ENCODE data around the gene MAP3K19.
A peak's percentile ranks its signal among the peaks of the same experiment; 100 is the strongest.

The MAP3K19 gene

DNA sequence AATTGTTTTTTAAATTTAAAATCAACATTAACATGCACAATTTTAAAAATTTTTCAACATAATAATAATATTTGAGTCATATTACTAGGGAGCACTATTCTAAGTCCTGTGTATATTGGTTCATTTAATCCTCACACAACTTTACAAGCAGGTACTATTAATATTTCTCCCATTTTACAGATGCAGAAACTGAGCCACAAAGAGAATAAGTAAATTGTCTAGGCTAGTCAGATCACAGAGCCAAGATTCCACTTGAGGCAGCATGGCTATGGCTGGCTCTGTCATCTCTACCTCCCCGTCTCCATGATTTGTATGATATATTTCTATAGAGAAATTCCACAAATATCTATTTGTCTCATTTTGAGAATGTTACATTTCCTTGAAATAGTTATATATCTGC lies 113.5 kb downstream of the MAP3K19 start:
- Histone ChIP-seq H3K23ac (ENCODE audit: low read length) (no peak overlapping the region), H2BK5ac (ENCODE audit: low read length) (no peak overlapping the region), H3K18ac (ENCODE audit: low read length) (no peak overlapping the region), H3K27me3 (ENCODE audit: insufficient read depth, low read length, poor library complexity) (no peaks in the 10 kb centered on the region), H3K4me1 (ENCODE audit: control insufficient read depth, low read depth, low read length) (no peaks in the 10 kb centered on the region), H3K79me1 (ENCODE audit: low read length) (peaks cover 4% of the 10 kb centered on the region), H3K56ac (ENCODE audit: low read length) (no peak overlapping the region), H3K79me2 (ENCODE audit: control insufficient read depth, insufficient read depth, low read length) (peaks cover 53% of the 10 kb centered on the region), H2AK5ac (ENCODE audit: low read length) (no peak overlapping the region), H2BK15ac (replicated peaks; ENCODE audit: low read depth) (no peak overlapping the region), H3K9ac (ENCODE audit: low read length) (no peak overlapping the region), H4K8ac (ENCODE audit: low read depth, low read length) (no peak overlapping the region), H2BK120ac (ENCODE audit: low read depth, low read length) (no peak overlapping the region), H3K36me3 (ENCODE audit: control insufficient read depth, insufficient read depth, low read length) (no peaks in the 10 kb centered on the region), H3K27ac (ENCODE audit: low read depth, low read length) (no peak overlapping the region), H4K5ac (ENCODE audit: low read length) (no peak overlapping the region), H3K4me3 (ENCODE audit: low read length) (no peak overlapping the region), H3K4ac (ENCODE audit: low read depth, low read length) (no peak overlapping the region), H3K4me2 (ENCODE audit: low read length) (no peak overlapping the region)
- whole genome bisulfite sequencing (ENCODE audit: extremely low coverage, insufficient coverage, low lambda C conversion rate), result no CpG with 5 or more reads among the region's 1 CpG
- DNase-seq, result no peak

DNA sequence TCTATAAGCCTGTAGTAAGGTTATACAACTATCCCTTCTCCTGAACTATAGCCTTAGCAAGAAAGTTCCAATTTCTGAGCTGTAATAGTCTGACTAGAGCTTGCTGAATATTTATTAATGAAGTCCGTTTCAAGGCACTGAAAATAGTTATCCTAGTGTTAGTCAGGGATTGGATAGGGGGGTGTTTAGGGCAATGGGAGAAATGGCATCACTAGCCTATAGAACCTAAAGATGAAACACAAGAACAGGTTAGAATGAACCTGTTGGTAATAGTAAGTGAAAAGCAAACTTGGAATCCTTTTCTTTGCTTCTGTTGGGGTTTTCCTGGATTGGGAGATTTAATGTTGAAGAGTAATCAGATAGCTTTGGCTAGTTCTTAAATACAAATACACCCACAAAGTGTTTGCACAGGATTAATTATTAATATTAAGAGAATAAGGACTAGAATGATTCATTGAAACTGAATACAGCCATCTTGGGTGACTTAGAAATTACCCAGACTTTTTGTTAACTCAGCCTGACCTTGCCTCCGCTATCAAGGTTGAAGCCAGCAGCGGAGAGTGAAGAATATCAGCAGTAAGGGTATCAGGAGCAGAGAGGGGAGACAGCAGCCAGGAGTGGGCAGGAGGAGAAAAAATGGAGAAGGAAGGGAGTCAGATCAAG lies 114.3 kb downstream of the MAP3K19 start:
- WGBS (ENCODE audit: extremely low coverage, insufficient coverage, low lambda C conversion rate), result no CpG with 5 or more reads among the region's 3 CpGs
- no peaks in the 10 kb centered on the region for H3K36me3 ChIP-seq (ENCODE audit: control insufficient read depth, insufficient read depth, low read length)
- peaks cover 2% of the 10 kb centered on the region for H3K79me1 ChIP-seq (ENCODE audit: low read length)

DNA sequence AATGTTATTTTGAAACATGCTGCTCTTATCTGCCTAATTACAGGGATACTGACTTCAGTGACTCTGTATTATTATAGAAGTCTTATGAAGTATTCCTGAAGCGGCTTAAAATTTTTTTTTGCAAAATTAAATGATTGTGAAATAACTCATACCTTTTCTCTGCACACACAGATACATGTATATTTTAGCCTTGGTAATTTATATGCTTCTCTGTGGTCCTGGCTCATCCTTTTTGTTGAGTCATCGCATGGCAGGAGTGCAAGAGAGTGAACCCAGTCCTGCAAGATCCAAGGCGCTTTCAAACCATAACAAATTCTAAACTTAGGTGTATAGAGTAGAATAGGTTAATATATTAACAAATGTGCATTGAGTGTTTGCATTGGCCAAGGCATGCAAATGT lies 120.1 kb downstream of the MAP3K19 start:
- DNase-seq, result no peak
- no peak overlapping the region for H4K5ac ChIP-seq (ENCODE audit: low read length)
- no peak overlapping the region for H3K27ac ChIP-seq (ENCODE audit: low read depth, low read length)
- H3K36me3 ChIP-seq (ENCODE audit: control insufficient read depth, insufficient read depth, low read length), result no peaks in the 10 kb centered on the region
- H3K4me1 ChIP-seq (ENCODE audit: control insufficient read depth, low read depth, low read length), result no peaks in the 10 kb centered on the region
- no peak overlapping the region for H3K4ac ChIP-seq (ENCODE audit: low read depth, low read length)
- H3K4me3 ChIP-seq (ENCODE audit: low read length), result no peak overlapping the region
- no peak overlapping the region for H3K23ac ChIP-seq (ENCODE audit: low read length)
- H3K27me3 ChIP-seq (ENCODE audit: insufficient read depth, low read length, poor library complexity), result no peaks in the 10 kb centered on the region
- no peak overlapping the region for H3K9ac ChIP-seq (ENCODE audit: low read length)
- H3K79me2 ChIP-seq (ENCODE audit: control insufficient read depth, insufficient read depth, low read length), result peaks cover 82% of the 10 kb centered on the region
- no peak overlapping the region for H3K56ac ChIP-seq (ENCODE audit: low read length)
- H2BK5ac ChIP-seq (ENCODE audit: low read length), result no peak overlapping the region
- WGBS (ENCODE audit: extremely low coverage, insufficient coverage, low lambda C conversion rate), result no CpG with 5 or more reads among the region's 3 CpGs
- H2BK15ac ChIP-seq (replicated peaks; ENCODE audit: low read depth), result no peak overlapping the region
- H3K79me1 ChIP-seq (ENCODE audit: low read length), result no peaks in the 10 kb centered on the region
- H4K8ac ChIP-seq (ENCODE audit: low read depth, low read length), result no peak overlapping the region
- no peak overlapping the region for H2BK120ac ChIP-seq (ENCODE audit: low read depth, low read length)
- no peak overlapping the region for H2AK5ac ChIP-seq (ENCODE audit: low read length)
- H3K4me2 ChIP-seq (ENCODE audit: low read length), result no peak overlapping the region
- H3K18ac ChIP-seq (ENCODE audit: low read length), result no peak overlapping the region

More for the DNA sequence above, 114.3 kb downstream of the MAP3K19 start:
- Histone ChIP-seq H3K4me1 (ENCODE audit: control insufficient read depth, low read depth, low read length) (no peaks in the 10 kb centered on the region), H3K27me3 (ENCODE audit: insufficient read depth, low read length, poor library complexity) (no peaks in the 10 kb centered on the region), H3K56ac (ENCODE audit: low read length) (no peak overlapping the region), H4K8ac (ENCODE audit: low read depth, low read length) (no peak overlapping the region), H3K4ac (ENCODE audit: low read depth, low read length) (no peak overlapping the region), H3K23ac (ENCODE audit: low read length) (no peak overlapping the region), H2BK5ac (ENCODE audit: low read length) (no peak overlapping the region), H3K4me3 (ENCODE audit: low read length) (no peak overlapping the region), H3K4me2 (ENCODE audit: low read length) (no peak overlapping the region), H3K27ac (ENCODE audit: low read depth, low read length) (no peak overlapping the region), H3K9ac (ENCODE audit: low read length) (no peak overlapping the region), H3K18ac (ENCODE audit: low read length) (no peak overlapping the region), H3K79me2 (ENCODE audit: control insufficient read depth, insufficient read depth, low read length) (peaks cover 59% of the 10 kb centered on the region), H2BK15ac (replicated peaks; ENCODE audit: low read depth) (no peak overlapping the region), H4K5ac (ENCODE audit: low read length) (no peak overlapping the region), H2BK120ac (ENCODE audit: low read depth, low read length) (no peak overlapping the region), H2AK5ac (ENCODE audit: low read length) (no peak overlapping the region)
- no peak for DNase-seq

DNA sequence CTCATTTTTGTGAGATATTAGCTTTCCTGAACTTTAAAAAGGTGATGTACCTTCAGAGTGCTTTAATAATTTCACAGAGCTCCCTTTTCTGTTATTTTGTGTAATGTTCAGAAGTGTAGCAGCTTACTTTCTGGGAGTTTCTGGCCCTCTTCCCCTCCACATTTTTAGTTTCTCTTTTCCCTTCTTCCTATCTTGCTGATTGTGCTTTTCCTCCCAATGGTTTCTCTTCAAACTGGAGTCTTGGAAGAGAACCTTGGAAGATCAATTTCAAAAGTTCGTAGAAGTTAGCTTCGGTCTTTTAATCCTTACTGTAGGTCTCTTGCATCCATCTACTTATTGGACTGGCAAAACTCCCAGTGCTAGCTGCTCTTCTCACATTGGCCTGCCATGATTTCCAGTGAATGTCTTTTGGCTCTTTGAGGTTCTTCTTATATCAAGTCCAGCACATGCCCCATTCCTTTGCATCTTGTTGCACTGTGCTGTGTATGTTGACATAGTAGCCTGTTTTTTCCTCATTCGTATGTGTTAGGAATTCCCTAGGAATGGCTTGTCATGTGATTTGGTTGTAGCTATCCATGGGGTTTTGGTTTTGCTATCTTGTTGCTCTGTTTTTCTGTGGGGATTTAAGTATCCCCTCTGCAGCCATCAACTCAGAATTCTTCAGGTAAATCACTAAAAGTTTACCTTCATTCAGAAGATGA lies 120.9 kb downstream of the MAP3K19 start:
- Histone ChIP-seq H4K5ac (ENCODE audit: low read length) (no peak overlapping the region), H3K27me3 (ENCODE audit: insufficient read depth, low read length, poor library complexity) (no peaks in the 10 kb centered on the region), H2BK15ac (replicated peaks; ENCODE audit: low read depth) (no peak overlapping the region), H4K8ac (ENCODE audit: low read depth, low read length) (no peak overlapping the region), H3K36me3 (ENCODE audit: control insufficient read depth, insufficient read depth, low read length) (no peaks in the 10 kb centered on the region), H3K9ac (ENCODE audit: low read length) (no peak overlapping the region), H3K4me3 (ENCODE audit: low read length) (no peak overlapping the region), H3K79me2 (ENCODE audit: control insufficient read depth, insufficient read depth, low read length) (peaks cover 79% of the 10 kb centered on the region), H2AK5ac (ENCODE audit: low read length) (no peak overlapping the region), H3K18ac (ENCODE audit: low read length) (no peak overlapping the region), H3K4ac (ENCODE audit: low read depth, low read length) (no peak overlapping the region), H3K23ac (ENCODE audit: low read length) (no peak overlapping the region), H3K79me1 (ENCODE audit: low read length) (no peaks in the 10 kb centered on the region), H3K4me2 (ENCODE audit: low read length) (no peak overlapping the region), H2BK120ac (ENCODE audit: low read depth, low read length) (no peak overlapping the region), H3K56ac (ENCODE audit: low read length) (no peak overlapping the region), H2BK5ac (ENCODE audit: low read length) (no peak overlapping the region), H3K27ac (ENCODE audit: low read depth, low read length) (no peak overlapping the region), H3K4me1 (ENCODE audit: control insufficient read depth, low read depth, low read length) (no peaks in the 10 kb centered on the region)
- no CpG with 5 or more reads among the region's 3 CpGs for WGBS (ENCODE audit: extremely low coverage, insufficient coverage, low lambda C conversion rate)
- peak; percentile 28 for DNase-seq

DNA sequence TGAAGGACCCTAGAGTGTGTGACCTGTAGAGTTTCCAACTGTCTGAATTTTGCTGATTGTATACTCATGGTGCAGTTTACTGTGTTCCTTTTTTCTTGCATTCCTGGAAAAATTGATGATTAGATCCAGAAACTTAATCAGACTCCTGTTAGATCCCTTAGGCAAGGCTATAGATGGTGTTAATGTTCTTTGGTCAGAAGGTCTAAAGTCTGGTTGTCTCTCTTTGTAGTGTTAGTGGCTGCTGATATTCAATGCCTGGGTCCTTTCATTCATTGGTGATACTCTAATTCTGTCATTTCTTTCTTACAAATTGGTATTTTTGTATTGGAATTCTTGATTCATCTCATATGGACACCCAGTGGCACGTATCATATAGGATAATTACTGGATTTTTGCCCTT lies 122.3 kb downstream of the MAP3K19 start:
- no peak overlapping the region for H3K9ac ChIP-seq (ENCODE audit: low read length)
- no peaks in the 10 kb centered on the region for H3K79me1 ChIP-seq (ENCODE audit: low read length)
- no peak overlapping the region for H3K27ac ChIP-seq (ENCODE audit: low read depth, low read length)
- no peak overlapping the region for H2BK15ac ChIP-seq (replicated peaks; ENCODE audit: low read depth)
- no peak overlapping the region for H4K8ac ChIP-seq (ENCODE audit: low read depth, low read length)
- H3K27me3 ChIP-seq (ENCODE audit: insufficient read depth, low read length, poor library complexity), result no peaks in the 10 kb centered on the region
- H2BK5ac ChIP-seq (ENCODE audit: low read length), result no peak overlapping the region
- no peak for DNase-seq
- WGBS (ENCODE audit: extremely low coverage, insufficient coverage, low lambda C conversion rate), result no CpG with 5 or more reads among the region's 1 CpG
- H4K5ac ChIP-seq (ENCODE audit: low read length), result no peak overlapping the region
- H3K18ac ChIP-seq (ENCODE audit: low read length), result no peak overlapping the region
- no peaks in the 10 kb centered on the region for H3K36me3 ChIP-seq (ENCODE audit: control insufficient read depth, insufficient read depth, low read length)
- no peak overlapping the region for H3K4me2 ChIP-seq (ENCODE audit: low read length)
- no peak overlapping the region for H3K23ac ChIP-seq (ENCODE audit: low read length)
- H3K4ac ChIP-seq (ENCODE audit: low read depth, low read length), result no peak overlapping the region
- no peak overlapping the region for H2AK5ac ChIP-seq (ENCODE audit: low read length)
- H3K4me3 ChIP-seq (ENCODE audit: low read length), result no peak overlapping the region
- no peak overlapping the region for H3K56ac ChIP-seq (ENCODE audit: low read length)
- no peak overlapping the region for H2BK120ac ChIP-seq (ENCODE audit: low read depth, low read length)
- no peaks in the 10 kb centered on the region for H3K4me1 ChIP-seq (ENCODE audit: control insufficient read depth, low read depth, low read length)
- peaks cover 75% of the 10 kb centered on the region for H3K79me2 ChIP-seq (ENCODE audit: control insufficient read depth, insufficient read depth, low read length)
